GM20431 (cell line): ENCODE results near the gene FUS.

Experiments
- in situ Hi-C: fragments of 300-500 bp; cut with MseI, MboI; formaldehyde crosslinking; loops from one replicate; pipeline ENCODE4 v1.15.0; 2020; ENCODE audit warnings: low sequenced_read_pairs; ENCODE audit not compliant: unreplicated experiment

The FUS gene

DNA sequence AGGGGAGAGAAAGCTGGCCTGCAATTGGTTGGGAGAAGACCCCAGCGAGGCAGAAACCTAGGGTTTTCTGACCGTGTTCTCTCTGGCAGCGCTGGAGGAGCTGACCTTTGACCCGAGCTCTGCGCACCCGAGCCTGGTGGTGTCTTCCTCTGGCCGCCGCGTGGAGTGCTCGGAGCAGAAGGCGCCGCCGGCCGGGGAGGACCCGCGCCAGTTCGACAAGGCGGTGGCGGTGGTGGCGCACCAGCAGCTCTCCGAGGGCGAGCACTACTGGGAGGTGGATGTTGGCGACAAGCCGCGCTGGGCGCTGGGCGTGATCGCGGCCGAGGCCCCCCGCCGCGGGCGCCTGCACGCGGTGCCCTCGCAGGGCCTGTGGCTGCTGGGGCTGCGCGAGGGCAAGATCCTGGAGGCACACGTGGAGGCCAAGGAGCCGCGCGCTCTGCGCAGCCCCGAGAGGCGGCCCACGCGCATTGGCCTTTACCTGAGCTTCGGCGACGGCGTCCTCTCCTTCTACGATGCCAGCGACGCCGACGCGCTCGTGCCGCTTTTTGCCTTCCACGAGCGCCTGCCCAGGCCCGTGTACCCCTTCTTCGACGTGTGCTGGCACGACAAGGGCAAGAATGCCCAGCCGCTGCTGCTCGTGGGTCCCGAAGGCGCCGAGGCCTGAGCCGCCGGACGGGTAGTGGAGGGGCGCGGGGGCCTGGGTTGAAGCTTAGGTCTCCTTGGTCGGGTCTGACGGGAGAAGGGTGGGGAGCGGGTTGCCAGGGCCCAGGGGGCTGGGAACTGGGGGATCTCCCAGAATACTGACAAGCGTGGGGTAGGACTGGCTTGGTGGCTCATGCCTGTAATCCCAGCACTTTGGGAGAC lies 44.4 kb downstream of the FUS start:
- in situ Hi-C loops: no loop called here

GRCh38 chr16:31225193-31225592 lies 45.3 kb downstream of the FUS start:
- in situ Hi-C loops: no loop called here

DNA sequence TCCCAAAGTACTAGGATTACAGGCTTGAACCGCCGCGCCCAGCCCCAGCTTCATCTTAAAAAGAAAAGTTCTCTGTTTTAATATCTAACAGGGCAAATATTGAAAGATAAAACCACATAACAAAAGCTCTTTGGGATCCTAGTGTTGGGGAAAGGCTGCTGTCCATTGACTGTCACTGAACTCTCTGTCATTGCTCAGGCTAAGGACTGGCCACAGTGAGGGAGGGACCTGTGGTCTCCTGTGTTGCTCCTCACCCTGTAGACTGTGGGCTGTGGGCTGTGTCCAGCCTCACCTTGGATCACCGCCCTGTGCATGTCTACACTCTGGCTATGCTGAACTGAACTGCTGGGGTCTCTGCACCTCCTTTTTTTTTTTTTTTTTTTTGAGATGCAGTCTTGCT lies 48.3 kb downstream of the FUS start:
- in situ Hi-C loops: no loop called here

- in situ Hi-C loops: no loop called here
Measured at GRCh38 chr16:31229501-31229900, 49.6 kb downstream of the FUS start.

- in situ Hi-C loops: no loop called here
Measured at GRCh38 chr16:31238041-31238440, 58.1 kb downstream of the FUS start.
